NCI-H146 treated with DMSO at 0.1 percent for 48 hours (cell line): ENCODE data around the gene OR5F1.

Experiments used
- DNase-seq: peaks from one replicate; lab custom pipeline; 2025; ENCODE audit not compliant: unreplicated experiment; lab: John Stamatoyannopoulos, UW

Gene OR5F1

GRCh38 chr11:55994525-55994924 lies at the start of gene OR5F1:
TSS of gene OR5F1 (minus strand) at chr11:55994625. CDS start at chr11:55994625, 0 bp downstream.
- DNase-seq = no peak

- no peak for DNase-seq
Observed at GRCh38 chr11:56027354-56027753, 32.9 kb upstream of the OR5F1 start, which contains the start of gene OR5AS1. TSS of gene OR5AS1 (plus strand) at chr11:56027654. CDS start at chr11:56030419, 2,765 bp downstream.

GRCh38 chr11:56013805-56014204 lies 19.4 kb upstream of the OR5F1 start:
- DNase-seq = no peak

GRCh38 chr11:56010716-56011115 lies 16.3 kb upstream of the OR5F1 start:
- DNase-seq = no peak

GRCh38 chr11:55970935-55971334 lies 23.5 kb downstream of the OR5F1 start:
- DNase-seq = no peak

GRCh38 chr11:55969845-55970244 lies 24.6 kb downstream of the OR5F1 start, which contains the start of gene OR10AG1:
TSS of gene OR10AG1 (minus strand) at chr11:55969945. CDS start at chr11:55969907, 38 bp downstream.
- DNase-seq = no peak

- DNase-seq = no peak
Observed at GRCh38 chr11:55967914-55968313, 26.5 kb downstream of the OR5F1 start.

GRCh38 chr11:55966391-55966790 lies 28.0 kb downstream of the OR5F1 start:
- DNase-seq = no peak

- no peak for DNase-seq
Observed at GRCh38 chr11:55956521-55956920, 37.9 kb downstream of the OR5F1 start.

GRCh38 chr11:55949330-55949729 lies 45.1 kb downstream of the OR5F1 start:
- DNase-seq = no peak
